Measurements from ENCODE around the gene TCF19.

DNA sequence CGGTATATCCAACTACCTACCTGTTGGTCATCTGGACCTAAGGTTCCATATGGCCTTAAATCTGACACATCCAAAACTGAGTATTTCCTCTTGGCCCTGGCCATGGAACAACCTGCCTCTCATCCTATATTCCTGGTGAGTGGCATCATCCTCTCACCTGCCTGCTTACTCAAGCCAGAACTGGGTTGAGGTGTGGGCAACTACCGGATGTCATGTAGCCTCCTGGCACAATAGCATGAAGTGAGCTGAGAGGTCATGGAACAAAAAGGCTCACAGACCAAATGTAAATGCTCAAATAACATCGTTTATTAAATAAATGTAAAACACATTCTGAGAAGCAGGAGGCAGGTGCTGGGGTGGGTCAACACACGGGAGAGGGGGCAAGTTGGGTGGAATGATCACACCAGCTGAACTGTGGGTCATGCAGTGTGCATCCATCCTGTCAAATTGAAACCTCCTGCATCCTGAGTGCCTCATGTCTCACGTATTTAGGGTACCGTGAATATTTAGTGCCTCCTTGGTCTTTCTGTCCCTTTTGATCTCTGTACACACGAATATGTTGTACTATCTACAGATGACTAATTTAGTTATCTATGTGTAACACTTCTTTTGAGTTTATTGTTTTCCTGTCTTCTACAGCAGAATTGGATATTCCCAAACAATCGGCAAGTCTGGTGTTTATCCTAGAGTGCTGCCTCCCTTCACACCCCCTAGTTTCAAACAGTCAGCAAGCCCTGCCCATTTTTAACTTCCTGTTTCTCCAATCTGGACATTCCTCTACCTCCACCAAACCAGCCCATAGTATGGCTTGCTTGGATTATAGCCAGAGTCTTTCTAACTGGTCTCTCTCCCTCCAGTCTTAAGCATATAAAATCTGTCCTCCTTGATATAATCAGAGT lies 20.0 kb downstream of the TCF19 start:
- TF ChIP-seq, protein P1, sequence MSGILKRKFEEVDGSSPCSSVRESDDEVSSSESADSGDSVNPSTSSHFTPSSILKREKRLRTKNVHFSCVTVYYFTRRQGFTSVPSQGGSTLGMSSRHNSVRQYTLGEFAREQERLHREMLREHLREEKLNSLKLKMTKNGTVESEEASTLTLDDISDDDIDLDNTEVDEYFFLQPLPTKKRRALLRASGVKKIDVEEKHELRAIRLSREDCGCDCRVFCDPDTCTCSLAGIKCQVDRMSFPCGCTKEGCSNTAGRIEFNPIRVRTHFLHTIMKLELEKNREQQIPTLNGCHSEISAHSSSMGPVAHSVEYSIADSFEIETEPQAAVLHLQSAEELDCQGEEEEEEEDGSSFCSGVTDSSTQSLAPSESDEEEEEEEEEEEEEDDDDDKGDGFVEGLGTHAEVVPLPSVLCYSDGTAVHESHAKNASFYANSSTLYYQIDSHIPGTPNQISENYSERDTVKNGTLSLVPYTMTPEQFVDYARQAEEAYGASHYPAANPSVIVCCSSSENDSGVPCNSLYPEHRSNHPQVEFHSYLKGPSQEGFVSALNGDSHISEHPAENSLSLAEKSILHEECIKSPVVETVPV (CRISPR knock-in tag; IDR thresholded peaks at IDR 0.05), result no peak
- no peak for TF ChIP-seq ISL1 (CRISPR knock-in tag; IDR thresholded peaks at IDR 0.05)
- TF ChIP-seq PPARA (CRISPR knock-in tag; IDR thresholded peaks at IDR 0.05; ENCODE audit: borderline replicate concordance), result no peak
- TF ChIP-seq ZFP30 (CRISPR knock-in tag; IDR thresholded peaks at IDR 0.05), result no peak
- TF ChIP-seq ZNF8 (CRISPR knock-in tag; IDR thresholded peaks at IDR 0.05), result no peak
- no peak for TF ChIP-seq ZFP3 (CRISPR knock-in tag; IDR thresholded peaks at IDR 0.05)
- no peak for TF ChIP-seq SNAI2 (CRISPR knock-in tag; IDR thresholded peaks at IDR 0.05)
- TF ChIP-seq TOX (CRISPR knock-in tag; IDR thresholded peaks at IDR 0.05; ENCODE audit: borderline replicate concordance), result no peak
- no peak for TF ChIP-seq ZNF565 (CRISPR knock-in tag; conservative IDR thresholded peaks at IDR 0.05; ENCODE audit: low read depth)
- TF ChIP-seq ESRRG (CRISPR knock-in tag; IDR thresholded peaks at IDR 0.05), result no peak
- no peak for TF ChIP-seq ARNTL (CRISPR knock-in tag; IDR thresholded peaks at IDR 0.05; ENCODE audit: borderline replicate concordance, low read depth)
- TF ChIP-seq TCF4 (CRISPR knock-in tag; IDR thresholded peaks at IDR 0.05; ENCODE audit: borderline replicate concordance), result no peak
- TF ChIP-seq, protein P2, sequence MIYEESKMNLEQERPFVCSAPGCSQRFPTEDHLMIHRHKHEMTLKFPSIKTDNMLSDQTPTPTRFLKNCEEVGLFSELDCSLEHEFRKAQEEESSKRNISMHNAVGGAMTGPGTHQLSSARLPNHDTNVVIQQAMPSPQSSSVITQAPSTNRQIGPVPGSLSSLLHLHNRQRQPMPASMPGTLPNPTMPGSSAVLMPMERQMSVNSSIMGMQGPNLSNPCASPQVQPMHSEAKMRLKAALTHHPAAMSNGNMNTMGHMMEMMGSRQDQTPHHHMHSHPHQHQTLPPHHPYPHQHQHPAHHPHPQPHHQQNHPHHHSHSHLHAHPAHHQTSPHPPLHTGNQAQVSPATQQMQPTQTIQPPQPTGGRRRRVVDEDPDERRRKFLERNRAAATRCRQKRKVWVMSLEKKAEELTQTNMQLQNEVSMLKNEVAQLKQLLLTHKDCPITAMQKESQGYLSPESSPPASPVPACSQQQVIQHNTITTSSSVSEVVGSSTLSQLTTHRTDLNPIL (CRISPR knock-in tag; IDR thresholded peaks at IDR 0.05; ENCODE audit: low read depth), result no peak

All from SK-N-SH treated with all-trans-retinoic acid at 6 μM for 48 hours (cell line).